DMS153 (cell line): ENCODE results near the gene ME1.
A peak's percentile ranks its signal among the peaks of the same experiment; 100 is the strongest.
"Not testable (repeated sequence)": the region's sequence is repeated elsewhere in the genome, so short reads cannot be mapped to it uniquely, and the experiment has no call there.

Source experiments
- DNase-seq: peaks from one replicate; lab custom pipeline; 2025; lab: John Stamatoyannopoulos, UW

Gene ME1

GRCh38 chr6:83256719-83257118 lies 174.1 kb downstream of the ME1 start:
- DNase-seq = not testable (repeated sequence)

GRCh38 chr6:83252719-83253118 lies 178.1 kb downstream of the ME1 start:
- no peak for DNase-seq

DNA sequence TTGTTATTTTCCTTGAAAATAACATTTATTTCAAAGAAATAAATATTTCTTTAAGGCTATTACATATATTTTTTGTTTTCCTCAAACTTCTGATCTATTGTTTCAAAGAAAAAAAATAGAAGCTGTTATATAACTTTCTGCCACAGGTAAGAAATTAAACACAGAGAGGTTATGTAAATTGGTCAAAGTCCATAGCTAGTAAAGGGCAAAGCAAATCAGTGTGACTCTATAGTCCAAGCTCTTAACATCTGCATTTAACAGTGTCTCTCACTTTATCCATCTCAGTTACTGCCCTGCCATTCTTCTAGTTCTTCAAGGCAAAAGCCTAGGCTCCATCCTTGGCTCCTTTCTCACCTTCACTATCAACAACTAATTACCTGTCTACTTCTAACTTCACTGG lies 180.6 kb downstream of the ME1 start:
- no peak for DNase-seq

DNA sequence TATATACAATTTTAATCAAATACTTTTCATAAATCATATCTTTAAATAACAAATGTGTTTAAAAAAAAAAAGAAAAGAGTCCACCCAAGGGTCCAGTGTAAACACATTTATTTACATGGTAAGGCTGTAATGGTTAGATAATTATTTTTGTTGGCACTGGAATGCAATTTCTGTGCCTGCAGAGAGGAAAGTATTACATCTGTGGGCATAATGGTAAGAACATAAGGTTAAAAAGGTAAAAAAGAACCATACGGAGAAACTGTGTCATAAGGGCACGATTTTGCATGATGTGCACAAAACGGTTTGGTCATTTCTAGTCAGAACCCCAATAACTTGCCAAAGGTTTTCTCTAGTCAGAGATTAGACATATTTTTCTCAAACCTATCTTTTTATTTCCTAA lies 183.4 kb downstream of the ME1 start:
- no peak for DNase-seq

DNA sequence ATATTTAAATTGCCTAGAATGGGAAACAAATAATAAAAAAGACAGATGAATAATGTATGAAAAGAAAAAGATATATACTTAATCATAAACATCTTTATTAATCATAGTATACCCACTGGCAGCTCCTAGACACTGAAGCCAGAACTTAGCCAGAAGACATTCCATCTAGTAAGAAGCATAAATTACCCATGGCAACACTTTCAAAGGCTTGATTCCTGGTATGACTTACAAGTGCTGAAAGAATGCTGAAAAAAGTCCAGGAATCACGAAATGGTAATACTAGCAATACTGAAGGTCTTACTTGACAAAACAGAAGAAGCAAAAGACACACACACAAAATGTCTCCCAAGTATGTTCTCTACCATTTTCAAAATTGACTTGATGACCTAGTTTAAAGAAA lies 199.7 kb downstream of the ME1 start:
- no peak for DNase-seq

DNA sequence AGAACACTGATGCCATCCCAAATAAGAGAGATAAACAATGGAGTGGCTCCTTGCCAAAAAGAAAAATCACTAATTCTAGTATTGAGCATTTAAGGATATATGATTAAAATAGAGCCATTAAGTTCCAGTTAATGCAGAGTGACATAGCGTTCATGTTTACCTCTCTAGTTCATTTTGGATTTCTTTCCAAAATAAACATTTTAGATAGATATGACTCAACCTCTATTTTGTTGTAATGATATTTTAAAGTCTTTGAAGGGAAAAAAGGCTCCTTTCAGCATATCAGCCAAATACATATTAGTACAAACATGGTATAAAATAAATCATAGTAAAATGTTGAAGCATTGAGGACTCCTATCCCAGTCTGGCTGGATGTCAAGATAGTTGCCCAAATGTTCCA lies 204.3 kb downstream of the ME1 start:
- DNase-seq = no peak

GRCh38 chr6:83221889-83222479 lies 208.9 kb downstream of the ME1 start:
- DNase-seq = peak; percentile 32

DNA sequence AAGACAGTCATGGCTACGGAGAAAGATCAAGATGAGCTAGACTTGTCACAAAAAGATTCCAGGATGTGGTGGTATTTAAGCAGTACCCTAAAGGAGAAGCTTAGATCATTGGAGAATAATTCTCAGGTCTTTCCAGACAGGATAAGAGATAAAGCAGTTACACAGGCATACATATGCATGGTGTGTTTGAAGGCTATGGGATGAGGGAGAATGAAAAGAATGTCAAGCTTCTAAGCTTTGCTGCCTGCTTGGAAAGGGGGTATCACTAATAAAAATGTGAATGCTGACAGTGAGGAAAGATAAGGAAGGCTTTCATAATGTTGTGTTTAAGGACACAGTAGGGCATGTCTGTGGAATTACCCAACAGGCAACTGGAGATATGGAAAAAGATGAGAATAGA lies 209.6 kb downstream of the ME1 start:
- no peak for DNase-seq

GRCh38 chr6:83220121-83220520 lies 210.7 kb downstream of the ME1 start:
- DNase-seq = no peak

DNA sequence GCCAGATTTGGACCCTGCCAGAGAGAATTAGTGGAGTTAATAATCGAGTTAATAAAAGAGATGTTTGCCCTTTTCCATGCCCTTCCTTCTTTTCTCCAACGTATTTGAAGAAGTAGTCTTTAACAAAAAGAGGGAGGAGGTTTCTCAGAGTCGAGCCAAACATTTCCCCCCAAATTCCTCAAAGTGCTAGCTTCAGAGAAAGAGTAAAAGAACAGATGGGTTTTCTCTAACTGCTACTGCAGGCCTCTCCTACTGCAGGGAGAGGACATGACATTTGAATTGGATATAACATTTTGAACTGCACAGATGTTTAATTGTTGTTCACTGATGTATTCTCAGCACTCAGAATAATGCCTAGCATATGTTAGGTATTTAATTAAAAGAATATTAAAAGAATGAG lies 212.2 kb downstream of the ME1 start:
- no peak for DNase-seq

DNA sequence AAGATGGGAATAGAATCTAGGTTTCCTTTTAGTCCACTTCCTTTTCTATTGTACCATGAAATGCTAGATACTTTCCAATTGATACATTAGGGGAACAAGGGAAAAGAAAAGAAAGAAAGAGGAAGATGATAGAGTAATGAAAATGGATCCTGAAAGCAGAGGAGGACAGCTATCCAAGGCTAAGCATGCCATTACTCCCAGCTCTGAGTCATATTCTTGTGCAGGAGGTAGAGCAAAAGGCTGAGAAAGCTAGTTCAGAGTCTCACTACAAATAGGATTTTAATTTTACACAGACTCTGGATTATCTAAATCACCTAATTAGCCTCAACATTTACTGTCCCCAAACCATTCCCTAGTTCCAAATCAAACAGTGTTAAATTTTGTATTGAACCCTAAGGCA lies 214.0 kb downstream of the ME1 start:
- no peak for DNase-seq

DNA sequence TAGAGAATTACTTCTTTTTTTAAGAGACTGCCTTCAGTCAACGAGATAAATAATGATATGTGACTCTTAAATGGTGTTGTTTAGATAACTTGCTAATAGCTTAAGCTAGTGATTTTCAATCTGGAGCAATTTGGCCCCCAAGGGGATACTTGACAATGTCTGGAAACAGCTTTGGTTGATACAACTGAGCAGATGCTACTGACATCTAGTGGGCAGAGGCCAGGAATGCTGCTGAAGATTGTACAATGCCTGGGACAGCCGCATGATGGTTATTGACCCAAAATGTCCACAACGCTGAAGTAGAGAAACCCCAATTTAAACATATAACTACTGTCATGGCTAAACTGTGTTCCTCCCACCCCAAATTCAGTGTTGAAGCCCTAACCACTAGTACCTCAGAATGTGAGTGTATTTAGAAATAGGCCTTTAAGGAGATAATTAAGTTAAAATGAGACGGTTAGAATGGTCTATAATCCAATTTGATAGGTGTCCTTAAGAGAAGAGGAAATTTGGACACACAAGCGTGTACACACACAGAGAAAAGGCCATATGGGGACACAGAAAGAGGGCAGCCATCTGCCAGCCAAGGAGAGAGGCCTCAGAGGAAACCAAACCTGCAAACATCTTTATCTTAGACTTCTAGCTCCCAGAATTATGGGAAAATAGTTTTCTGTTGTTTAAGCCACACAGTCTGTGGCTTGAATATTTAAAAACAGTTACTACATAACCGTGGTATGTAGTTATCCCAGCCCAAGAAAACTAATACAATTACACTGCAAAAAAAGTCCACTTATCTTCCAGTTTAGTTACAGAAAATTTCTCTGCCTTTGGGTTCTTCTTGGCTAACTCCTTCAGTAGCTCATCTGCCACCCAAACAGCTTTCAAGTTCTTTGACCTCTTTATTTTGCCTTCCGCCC lies 215.5 kb downstream of the ME1 start:
- DNase-seq = peak; percentile 80

- DNase-seq = no peak
Observed at GRCh38 chr6:83202031-83202430, 228.8 kb downstream of the ME1 start.

- no peak for DNase-seq
Observed at GRCh38 chr6:83199863-83200225, 231.0 kb downstream of the ME1 start.

- DNase-seq = no peak
Observed at GRCh38 chr6:83199173-83199862, 231.5 kb downstream of the ME1 start.

GRCh38 chr6:83198486-83199172 lies 232.2 kb downstream of the ME1 start:
- DNase-seq = no peak

- peak; percentile 27 for DNase-seq
Observed at GRCh38 chr6:83193747-83194566, 236.9 kb downstream of the ME1 start.

DNA sequence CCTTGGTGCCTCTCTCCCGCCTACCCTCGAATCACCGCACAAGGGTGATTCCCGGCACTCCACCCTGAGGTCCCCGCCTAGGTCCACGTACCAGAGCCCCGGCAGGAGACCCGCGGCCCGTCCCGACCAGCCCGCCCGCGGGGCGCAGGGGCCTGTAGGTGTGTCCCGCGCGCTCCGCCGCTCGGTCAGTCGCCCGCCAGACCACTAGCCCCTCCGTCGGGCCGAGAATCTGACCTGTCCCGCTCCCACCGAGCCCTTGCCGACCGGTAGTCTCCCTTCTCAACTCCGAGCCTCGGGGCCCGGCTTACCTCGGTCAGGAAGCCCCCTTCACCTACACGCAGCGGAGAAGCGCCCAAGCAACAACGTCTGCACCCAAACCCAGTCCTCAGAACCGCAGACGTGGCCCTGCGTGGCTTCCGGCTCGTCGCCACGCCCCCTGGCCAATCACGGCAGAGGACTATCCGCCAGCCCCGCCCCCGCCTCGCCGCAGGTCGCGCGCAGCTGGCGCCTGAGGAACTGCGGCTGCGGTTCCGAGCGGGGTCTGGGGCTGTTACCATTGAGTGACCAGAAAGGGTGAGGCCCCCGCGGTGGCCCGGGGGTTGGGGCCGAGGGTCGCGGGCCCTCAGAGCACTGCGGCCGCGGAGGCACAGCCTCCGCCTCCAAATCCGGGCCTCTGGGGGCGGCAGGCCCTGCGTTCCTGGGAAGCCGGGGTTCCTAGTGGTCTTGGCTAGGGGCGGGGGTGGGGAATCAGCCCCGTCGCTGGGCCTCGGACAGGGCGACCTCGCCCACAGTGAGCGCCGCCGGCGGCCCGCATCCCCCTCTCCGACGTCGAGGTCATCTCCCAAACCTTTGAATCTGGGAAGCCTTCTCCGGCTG lies 237.7 kb downstream of the ME1 start, which contains the start of the genes PGM3 and RWDD2A:
Gene PGM3 (minus strand): TSS at position 395 of the 876 bp plus-strand sequence. CDS start 2,253 bp downstream, outside the sequence.
Gene RWDD2A (plus strand): TSS at position 487 of the 876 bp plus-strand sequence. CDS start 1,095 bp downstream, outside the sequence.
- peak; percentile 85 for DNase-seq

DNA sequence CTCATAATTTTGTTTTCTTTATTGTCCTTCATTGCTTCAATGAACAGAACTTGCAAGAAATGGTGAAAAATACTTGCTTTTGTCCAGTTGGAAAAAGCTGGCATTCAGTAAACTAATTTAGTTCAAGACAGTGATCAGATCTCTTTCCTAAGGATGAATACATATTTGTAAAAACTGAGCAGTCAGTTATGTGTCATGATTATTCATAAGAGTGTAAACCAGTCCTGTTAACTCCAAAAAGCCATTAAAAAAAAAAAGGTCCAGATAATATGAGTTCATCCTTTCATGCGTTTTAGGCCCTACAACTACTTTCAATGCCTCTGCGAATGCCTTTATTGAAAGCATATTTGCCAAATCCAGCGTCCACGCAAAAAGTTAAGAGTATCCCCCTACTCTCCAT lies 238.4 kb downstream of the ME1 start:
- DNase-seq = no peak

DNA sequence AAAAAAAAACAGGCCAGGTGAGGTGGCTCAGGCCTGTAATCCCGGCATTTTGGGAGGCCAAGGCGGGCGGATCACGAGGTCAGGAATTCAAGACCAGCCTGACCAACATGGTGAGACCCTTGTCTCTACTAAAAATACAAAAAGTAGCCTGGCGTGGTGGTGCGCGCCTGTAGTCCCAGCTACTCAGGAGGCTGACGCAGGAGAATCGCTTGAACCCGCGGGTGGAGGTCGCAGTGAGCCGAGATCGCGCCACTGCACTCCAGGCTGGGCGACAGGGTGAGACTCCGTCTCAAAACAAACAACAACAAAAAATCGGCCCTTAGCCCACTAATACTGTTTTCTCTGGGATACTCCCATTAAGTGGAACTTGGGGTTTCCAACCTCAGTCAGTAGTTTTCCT lies 238.9 kb downstream of the ME1 start:
- not testable (repeated sequence) for DNase-seq
